ENCODE measurements around the gene PHLPP1.

Gene PHLPP1

DNA sequence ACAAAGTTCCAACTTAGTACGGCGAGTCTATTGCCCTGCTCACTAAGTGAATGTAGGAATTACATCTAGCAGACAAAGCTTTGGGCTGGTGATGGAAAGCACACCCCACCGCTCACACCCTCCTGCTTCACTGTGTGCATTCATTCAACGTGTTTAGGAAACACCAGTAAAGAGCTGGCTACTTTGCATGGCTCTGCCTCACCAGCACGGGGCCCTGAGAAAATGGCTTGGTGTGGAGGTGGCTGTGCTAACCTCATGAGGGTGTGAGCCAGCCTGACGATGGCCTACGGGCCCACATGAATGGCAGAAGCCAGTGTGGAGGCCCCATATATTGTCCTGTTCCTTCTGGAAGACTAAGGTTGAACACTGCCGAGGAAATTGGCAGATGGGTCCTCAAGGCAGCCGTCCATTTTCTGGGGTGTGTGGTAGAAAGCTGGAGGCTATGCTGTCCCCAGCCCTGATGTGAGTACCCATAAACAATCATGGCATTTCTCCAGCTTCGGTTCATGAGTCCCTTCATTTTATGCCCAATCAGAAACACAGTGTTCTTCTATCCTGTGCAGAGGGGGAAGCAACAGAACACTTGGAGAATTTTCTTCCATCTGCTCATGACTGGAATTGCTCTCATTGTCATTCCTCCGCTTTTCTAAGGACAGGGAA lies 269.4 kb downstream of the PHLPP1 start:
- no peak for DNase-seq (ENCODE audit: low read depth)

DNA sequence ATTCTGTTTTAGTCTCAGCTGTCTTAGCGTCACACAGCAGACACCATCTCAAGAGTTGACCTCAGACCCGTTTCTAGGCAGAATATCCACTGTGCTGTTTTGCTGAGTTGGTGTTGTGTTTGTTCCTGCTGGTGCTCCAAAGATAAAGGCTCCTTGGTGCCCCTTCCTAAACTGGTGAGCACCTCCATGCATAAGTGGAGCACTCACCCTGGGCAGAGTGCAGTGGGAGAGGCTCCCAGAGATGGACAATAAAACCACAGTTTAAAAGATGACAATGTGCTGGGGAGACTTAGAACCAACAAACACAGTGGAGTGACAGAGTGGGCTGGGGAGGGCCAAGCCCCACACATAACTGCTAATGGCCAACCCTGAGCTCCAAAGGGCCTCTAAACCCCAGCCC lies 271.1 kb downstream of the PHLPP1 start:
- no peak for DNase-seq (ENCODE audit: low read depth)

DNA sequence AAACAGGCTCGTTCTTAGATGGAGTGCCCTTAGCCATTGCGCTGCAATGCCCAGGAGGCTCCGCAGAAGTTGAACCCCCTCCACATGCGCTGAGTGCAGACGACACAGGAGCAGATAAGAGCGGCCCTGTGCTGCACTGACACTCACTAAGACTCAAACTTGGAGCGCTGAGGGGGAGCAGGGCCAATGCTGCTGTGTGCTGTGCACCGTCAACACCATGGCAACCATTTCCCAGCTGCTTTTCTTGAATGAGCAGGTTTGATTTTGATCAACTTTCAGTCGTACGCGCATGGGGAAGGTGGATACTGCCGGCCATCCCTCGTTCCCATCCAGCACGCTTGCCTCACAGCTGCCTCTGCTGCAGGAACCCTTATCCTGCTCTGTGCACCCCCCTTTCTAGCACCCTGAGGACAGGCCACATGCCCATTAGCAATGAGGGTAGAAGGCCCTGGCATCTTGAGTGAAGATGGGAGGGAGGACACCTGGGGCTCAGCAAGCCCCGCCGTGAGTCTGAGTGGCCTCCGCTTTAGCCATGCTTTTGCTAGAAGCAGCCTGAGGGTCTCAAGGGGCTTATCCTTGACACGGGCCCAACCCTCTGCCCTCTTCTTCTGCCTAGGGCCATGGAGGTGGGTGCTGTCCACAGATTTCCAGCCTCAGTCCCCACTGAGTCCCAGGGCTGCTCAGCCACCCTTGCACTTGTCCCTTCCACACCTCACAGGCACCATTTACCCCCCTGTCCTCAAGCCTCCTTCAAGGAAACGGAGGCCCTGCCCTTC lies 271.9 kb downstream of the PHLPP1 start:
- no peak for DNase-seq (ENCODE audit: low read depth)

DNA sequence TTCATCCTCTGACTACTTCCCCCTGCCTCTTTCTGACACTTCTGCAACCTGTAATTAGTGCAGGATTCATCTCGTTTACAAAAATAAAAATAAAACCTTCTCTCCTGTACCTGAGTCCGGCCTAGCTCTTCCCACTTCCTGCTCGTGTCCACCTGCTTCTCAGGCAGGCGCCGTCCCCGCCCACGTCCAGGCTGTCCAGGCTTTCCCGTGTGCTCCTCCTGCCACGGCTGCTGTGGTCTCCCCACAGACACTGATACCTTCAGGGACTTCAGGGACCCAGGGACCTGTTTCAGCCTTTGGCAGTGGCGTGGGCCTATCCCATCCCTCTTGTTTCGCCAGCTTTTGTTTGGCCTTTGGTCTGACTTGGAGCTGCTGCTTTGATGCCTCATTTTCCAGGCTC lies 272.5 kb downstream of the PHLPP1 start:
- no peak for DNase-seq (ENCODE audit: low read depth)

DNA sequence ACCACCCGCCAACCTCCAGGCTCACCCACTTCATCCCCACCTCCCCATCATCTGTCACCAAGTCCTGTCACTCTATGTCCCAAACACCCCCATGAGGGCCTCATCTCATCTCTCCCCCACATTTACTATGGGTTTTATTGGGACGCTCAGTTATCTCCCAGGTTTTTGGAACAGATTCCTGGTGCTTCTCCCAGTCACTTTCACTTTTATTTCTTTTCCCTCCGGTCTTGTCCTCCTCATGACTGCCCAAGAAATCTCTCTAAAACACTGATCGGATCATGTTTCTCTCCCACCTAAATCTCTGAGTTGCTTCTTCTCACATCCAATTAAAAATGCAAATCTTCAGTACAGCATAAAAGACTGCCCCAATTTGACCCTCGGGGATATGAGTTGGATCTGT lies 273.1 kb downstream of the PHLPP1 start:
- no peak for DNase-seq (ENCODE audit: low read depth)

DNA sequence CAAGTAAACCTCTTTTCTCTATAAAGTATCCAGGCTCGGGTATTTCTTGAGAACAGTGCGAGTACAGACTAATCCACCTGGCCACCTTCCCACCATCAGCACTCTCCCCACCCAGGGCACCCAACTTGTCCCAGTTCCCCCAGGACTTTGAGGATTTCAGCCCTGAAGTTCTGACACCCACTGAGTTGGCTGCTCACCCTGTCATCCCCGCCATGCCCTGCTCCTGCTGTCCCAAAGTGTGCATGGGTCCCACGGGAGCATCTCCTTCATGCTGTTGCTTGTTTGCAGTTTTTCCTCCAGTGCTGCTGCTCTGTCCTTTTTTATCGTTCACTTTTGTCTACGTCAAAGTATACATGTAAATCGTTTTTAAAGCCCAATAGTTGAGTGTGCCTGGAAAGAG lies 273.9 kb downstream of the PHLPP1 start:
- no peak for DNase-seq (ENCODE audit: low read depth)

DNA sequence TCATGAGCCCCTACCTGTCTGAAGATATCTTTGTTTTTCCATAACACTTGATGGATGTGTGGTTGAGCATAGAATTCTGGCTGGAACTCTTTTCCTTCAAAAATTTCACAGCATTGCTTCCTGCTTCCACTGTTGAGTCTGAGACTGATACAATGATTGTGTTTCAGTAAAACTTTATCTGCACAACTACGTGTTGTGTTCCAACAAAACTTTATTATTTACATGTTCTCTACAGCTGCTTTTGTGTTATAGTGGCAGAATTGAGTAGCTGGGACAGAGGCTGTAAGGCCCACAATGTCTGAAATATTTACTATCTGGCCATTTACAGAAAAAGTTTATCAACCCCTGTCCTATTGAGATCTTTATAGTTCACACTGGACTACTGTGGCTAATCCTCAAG lies 275.3 kb downstream of the PHLPP1 start:
- no peak for DNase-seq (ENCODE audit: low read depth)

DNA sequence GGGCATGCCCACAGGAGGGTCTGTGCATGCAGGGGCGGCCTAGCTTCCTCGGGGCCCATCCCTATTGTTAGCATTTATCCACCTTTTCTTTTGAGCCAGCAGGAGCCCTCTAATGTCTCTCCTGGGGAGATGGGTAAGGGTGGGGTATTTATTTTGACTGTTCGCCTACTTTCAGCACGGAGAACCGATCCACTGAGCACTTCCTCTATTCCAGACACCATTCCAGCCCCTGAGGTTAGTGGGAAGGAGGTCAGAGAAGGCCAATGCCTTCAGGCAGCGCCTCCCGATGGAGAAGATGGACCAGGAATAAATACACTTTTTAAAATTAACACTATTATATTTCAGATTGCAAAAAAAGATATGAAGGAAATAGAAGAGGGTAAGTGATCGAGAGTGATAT lies 276.0 kb downstream of the PHLPP1 start:
- no peak for DNase-seq (ENCODE audit: low read depth)

DNA sequence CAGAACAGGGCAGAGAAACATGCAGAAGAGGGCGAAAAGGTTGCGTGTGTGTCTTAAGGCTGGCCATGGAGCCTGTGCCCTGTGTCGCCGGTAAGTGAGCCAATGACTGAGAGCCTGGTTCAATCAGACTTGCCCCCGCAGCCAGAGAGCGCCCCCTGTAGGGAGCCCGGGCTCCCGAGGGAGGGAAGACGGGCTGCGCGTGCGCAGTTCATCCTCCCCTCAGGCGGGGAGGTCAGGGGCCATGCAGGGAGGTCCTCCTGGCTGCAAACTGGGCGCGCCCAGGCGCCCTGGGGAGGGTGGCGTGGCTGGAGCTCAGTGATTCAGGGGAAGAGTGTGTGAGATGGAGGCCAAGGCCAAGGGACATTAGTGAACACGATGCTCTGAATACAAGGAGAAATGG lies 276.6 kb downstream of the PHLPP1 start:
- no peak for DNase-seq (ENCODE audit: low read depth)

DNA sequence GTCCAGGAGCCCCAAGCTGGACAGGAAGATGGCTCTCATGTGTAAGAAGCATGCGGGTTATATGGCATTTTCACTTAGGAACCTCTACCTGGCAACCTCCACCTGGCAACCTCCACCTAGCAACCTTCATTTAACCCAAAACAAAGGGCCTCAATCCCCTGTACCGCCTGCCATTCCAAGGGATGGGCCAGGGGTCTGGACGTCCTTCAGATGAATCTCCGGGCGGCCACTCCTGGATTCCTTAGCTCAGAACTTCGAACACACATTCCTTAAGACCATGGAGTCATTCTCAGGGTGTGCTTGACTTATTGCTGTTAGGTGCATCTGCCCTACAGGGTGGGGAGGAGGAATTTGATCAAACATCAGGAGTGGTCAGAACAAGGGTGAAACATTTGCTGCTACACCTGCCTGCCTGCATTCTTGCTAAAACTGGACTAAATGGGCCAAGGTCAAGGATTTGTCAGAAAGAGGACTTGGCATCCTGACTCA lies 277.6 kb downstream of the PHLPP1 start:
- DNase-seq (ENCODE audit: low read depth): no peak

DNA sequence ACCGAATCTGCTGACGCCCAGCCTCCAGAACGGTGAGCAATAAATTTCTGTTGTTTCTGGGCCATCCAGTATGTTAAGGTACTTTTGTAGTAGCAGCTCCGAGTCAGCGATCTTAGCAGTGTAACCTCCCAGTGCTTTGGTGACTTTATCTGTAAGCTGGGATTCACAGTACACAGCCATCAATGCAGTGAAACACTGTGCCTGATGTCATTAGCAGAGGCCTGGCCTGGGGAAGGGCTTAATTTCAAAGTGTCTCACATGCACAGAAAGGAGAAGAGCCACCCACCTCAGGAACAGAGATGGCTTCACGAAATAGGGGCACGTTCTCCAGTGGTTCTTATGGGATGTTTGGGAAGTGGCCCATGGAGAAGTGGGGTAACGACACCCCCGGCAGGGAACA lies 281.2 kb downstream of the PHLPP1 start:
- no peak for DNase-seq (ENCODE audit: low read depth)

DNA sequence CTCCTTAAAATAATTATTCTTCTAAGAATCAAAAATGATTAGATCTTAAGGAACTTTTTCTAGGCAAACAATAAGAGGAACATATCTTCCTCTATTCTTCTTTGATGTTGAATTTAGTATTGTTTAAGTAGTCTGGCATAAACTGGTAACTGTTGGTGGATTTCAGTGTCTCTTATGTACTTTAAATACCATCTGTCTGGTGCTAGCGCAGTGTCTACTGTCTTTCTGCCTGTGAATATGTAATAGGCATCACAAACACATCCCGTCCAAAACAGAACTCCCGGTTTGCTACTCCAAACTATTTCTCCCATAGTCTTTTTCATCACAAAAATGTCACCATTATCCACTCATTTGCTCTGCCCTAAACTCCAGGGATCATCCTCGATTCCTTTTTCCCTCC lies 281.7 kb downstream of the PHLPP1 start:
- DNase-seq (ENCODE audit: low read depth): no peak

DNA sequence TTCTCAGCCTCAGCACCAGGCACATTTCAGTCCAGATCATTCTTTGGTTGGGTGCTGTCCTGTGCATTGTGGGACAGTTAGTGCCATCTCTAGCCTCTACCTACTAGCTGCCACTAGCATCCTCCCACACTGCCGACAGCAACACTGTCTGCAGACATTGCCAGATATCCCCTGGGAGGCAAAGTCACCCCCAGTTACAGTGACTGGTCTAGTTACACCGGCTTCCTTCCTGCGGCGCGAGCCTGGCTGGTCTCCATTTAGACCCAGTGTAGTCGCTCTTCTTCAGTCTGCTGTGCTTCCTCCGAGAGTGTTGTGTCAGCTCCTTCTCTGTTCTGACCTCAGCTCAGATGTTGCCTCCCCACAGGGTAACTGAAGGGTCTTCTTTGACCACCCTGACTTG lies 283.1 kb downstream of the PHLPP1 start:
- DNase-seq (ENCODE audit: low read depth): no peak

DNA sequence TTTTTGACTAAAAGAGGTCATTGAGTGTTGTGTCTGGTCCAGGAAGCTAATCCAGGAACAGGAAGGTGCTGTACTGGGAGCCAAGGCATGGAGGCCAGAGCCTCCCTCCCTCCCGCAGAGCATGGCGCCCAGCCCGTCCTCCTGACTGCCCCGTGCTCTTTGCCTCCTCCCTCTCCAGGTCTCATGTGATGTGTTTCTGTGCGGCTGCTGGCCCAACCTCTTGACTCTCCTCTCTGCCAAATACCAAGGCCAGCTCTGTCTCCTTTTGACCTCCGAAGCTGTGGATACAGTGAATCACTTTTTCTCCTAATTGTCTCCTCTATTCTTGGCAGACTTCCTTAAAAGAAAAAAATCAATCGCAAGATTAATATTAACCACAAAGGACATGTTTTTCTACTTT lies 284.1 kb downstream of the PHLPP1 start:
- DNase-seq (ENCODE audit: low read depth): no peak

DNA sequence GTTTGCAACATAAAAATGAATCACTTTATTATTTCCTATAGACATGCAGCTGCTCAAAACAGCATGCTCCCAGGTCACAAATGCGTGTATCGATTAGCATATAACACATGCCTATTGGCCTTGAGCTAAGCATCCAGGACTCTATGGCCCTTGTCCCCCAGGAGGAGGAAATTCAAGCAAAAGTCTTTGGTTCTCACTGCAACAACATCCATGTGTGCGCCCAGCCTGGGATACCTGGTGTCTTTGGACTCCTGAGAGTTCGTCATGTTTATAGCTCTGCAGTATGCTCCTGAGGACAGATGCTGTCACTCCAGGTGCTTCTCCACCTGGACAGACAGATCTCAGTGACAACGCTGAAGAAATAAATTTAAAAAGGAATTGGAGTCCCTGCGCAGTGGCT lies 284.6 kb downstream of the PHLPP1 start:
- no peak for DNase-seq (ENCODE audit: low read depth)

DNA sequence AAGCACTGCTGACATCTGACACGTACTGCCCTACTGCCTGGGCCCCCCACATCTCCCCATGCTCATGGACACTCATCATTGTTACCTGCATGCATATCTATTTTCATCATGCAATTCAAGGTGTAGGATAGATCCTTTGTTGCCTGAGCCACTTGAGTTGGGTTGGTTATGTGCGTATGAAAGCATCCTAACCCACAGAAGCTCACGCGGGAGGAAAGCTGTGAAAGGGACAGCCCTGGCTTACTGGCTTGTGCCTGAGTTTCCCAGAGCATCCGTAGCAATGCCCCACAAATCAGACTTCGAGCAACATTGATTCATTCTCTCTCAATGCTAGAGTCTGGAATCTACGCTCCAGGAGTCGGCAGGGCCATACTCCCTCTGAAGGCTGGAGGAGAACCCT lies 285.5 kb downstream of the PHLPP1 start:
- DNase-seq (ENCODE audit: low read depth): no peak

DNA sequence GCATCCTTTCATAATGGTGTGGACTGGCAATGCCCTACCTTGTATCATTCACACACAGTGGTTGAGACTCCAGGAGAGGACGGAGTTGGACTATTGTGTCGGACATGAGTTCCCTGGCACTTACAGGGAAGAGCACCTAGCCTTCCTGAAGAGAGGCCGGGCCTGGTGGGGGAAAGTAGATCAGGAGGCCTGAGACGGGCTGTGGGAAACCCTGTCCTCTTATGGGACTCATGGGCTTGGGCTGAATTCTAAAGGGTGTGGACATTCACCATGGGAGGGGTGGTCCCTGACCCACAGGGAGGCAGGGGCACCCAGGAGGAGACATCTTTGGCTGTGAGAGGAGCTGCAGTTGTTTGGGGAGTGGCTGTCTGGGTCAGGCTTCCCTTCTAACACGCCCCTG lies 286.5 kb downstream of the PHLPP1 start:
- DNase-seq (ENCODE audit: low read depth): no peak

DNA sequence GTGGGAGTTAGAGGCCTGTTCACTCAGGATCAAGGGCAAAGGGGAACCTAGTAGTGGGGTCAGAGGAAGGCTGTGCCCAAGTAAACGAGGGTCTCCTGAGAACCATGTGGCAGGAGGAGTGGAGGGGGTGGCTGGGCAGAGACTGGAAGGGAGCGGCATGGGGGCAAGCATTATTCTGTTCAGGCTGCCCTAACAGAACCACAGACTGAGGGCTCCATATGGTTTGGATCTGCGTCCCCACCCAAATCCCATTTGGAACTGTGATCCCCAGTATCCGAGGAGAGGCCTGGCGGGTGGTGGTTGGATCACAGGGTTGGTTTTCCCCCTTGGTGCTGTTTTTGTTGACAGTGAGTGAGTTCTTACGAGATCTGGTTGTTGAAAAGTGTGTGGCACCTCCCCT lies 287.0 kb downstream of the PHLPP1 start:
- DNase-seq (ENCODE audit: low read depth): no peak

DNA sequence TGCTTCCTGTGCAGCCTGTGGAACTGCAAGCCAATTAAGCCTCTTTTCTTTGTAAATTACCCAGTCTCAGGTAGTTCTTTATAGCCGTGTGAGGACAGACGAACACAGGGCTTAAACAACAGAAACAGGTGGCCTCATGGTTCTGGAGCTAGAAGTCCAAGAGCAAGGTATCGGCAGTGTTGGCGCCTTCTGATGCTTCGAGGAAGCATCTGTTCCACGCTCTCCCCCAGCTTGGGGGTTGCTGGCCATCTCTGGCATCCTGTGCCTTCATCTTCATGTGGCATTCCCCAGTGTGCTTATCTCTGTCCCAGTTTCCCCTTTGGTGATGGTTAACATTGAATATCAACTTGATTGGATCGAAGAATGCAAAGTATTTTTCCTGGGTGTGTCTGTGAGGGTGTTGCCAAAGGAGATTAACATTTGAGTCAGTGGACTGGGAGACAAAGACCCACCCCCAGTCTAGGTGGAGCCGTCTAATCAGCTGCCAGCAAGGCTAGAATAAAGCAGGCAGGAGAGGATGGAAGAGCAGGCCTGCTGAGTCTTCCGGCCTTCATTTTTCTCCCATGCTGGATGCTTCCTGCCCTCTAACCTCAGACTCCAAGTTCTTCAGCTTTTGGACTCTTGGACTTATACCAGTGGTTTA lies 287.6 kb downstream of the PHLPP1 start:
- DNase-seq (ENCODE audit: low read depth): no peak

DNA sequence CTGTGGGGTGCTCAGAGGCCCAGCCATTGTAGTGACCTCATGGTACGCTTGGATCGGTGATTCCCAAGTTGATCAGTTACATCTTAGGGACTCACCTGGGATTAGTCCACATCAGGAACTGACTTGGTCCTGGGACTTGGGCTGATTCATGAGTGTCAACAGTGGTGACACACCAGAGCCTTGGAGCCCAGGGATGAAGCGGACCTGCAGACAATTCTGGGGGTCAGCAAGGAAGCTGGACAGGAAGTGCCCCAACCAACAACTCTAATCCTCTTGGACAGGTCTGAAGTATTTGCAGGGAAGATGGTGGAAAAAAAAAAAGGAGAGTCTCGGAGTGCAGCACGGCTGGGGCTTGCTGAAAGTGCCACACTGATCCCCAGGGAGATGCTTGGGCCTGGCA lies 288.6 kb downstream of the PHLPP1 start:
- DNase-seq (ENCODE audit: low read depth): no peak

DNA sequence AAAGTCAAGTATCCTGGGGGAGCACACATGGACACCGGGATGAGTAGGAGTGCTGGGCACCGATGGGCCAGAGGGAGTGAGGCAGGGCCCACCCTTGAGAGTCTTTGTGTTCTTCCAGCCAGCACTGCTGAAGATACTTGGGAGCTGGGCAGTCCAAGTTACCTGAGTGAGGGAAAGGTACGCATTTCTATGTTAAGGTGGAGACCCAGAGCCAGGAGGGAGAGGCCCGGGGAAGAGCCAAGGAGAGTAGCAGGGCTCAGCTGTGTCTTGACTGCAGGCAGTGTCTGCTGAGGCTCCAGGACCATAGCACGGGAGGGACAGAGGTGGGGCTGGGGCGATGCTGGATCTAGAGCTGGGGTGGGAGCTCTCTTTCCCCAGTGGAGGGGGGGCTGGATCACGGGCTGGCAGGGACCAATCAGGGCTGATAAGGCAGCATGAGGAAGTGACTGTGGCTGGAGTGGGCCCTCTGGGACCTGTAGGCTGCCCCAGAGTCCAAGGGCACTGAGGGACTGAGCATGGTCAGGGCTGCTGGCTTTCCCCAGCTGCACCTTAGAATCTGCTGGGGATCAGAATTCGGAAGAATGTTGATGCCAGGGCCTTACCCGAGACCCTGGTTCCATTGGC lies 289.2 kb downstream of the PHLPP1 start:
- no peak for DNase-seq (ENCODE audit: low read depth)

DNA sequence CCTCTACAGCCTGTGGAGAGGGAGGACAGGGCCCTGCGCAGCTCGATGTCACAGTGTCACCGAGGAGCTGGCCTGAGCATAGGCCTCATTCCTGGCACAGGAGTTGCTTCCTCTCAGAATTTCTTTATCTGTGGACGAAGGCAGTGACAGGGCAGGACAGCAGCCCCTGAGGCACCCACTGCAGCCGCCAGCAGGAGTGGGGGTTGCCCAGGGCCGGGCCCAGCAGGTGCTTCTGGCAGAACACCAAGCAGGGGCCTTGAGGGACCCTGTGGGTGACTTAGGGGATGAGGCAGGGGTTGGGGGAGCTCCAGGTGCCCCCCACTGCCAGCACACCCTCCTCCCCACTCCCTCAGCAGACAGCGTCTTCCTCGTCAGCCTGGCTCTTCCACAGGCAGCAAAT lies 290.0 kb downstream of the PHLPP1 start:
- no peak for DNase-seq (ENCODE audit: low read depth)

DNA sequence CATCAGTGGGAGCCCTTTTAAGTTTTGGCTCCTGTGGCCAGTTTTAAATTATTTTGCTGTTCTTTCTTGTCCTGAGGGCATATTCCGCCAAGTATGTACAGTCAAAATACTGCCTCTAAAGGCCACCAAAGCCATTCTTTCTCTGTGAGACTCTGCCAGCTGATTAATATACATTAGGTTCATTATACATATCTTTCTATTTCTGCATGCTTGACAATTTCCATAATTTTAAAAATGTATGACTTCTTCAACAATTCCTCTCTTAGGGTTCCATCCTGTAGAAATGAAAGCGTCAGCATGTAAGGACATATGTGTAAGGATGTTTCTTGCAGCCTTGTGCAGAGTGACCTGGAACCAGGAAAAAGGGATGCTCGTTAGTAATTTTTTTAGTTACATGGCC lies 291.9 kb downstream of the PHLPP1 start:
- no peak for DNase-seq (ENCODE audit: low read depth)

All from ELR (cell line).